ENCODE measurements around the gene KAT6B.

DNA sequence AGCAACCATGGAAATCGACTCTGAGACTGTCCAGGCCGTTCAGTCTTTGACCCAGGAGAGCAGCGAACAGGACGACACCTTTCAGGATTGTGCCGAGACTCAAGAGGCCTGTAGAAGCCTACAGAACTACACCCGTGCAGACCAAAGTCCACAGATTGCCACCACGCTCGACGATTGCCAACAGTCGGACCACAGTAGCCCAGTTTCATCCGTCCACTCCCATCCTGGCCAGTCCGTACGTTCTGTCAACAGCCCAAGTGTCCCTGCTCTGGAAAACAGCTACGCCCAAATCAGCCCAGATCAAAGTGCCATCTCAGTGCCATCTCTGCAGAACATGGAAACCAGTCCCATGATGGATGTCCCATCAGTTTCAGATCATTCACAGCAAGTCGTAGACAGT, 203.0 kb downstream of the KAT6B start:
- TF ChIP-seq CTCF (IDR thresholded peaks at IDR 0.05) (no peak), POLR2AphosphoS5 (IDR thresholded peaks at IDR 0.05) (no peak), EP300 (IDR thresholded peaks at IDR 0.05) (no peak), POLR2A (IDR thresholded peaks at IDR 0.05) (no peak)
